HepG2 (cell line): ENCODE measurements around the gene PEX14. TPM values are rescaled to one million over a fixed set of nuclear protein-coding genes. Genes with fewer than 3 reads are reported as not detected.

Source experiments
- ATAC-seq: fragments of 200-7000 bp; cut with Tn5 transposase; 3 replicates; pipeline ENCODE4 v1.9.1; 2020; ENCODE audit warnings: mild to moderate bottlenecking, moderate library complexity
- BruUV-seq: library from RNA; stranded (reverse); fragments of 400-500 nt; replicated peaks from 2 replicates; lab custom pipeline; 2021; lab: Mats Ljungman, UMichigan
- CTCF ChIA-PET: fragments of 300-600 bp; formaldehyde crosslinking; extraction: SDS; loops from one replicate; lab custom pipeline; 2021; ENCODE audit warnings: low total read pairs, inconsistent platforms, low intra/inter-chr PET ratio; lab: Yijun Ruan, JAX
- POLR2A ChIA-PET: fragments of 350-600 bp; sonication (Branson Sonifier 250); formaldehyde crosslinking; loops from one replicate; lab custom pipeline; 2020; ENCODE audit warnings: antibody characterized with exemption, inconsistent platforms; lab: Yijun Ruan, JAX
- DNase-seq: peaks from one replicate; pipeline ENCODE4 v3.0.0-alpha.2; 2015; ENCODE audit warnings: low spot score
- FAIRE-seq: peaks from 3 replicates; lab custom pipeline; 2011; peaks lifted over from hg19 to GRCh38; lab: Jason Lieb, UNC
- H2AFZ ChIP-seq: one replicate; pipeline ENCODE4 v1.6.1; 2011; ENCODE audit warnings: low read length, inconsistent platforms
- H3K27ac ChIP-seq: fragments of 300-600 bp; 3 replicates; pipeline ENCODE4 v1.8.0; 2011; ENCODE audit warnings: mixed run types, mild to moderate bottlenecking, mixed read lengths, low read length, inconsistent platforms; ENCODE audit not compliant: insufficient read depth; ENCODE audit errors: extremely low read length
- H3K27me3 ChIP-seq, 2 experiments: fragments of 200-600 bp in 1 of 2; 2 replicates in 1 of 2; 3 replicates in 1 of 2; pipeline versions ENCODE4 v1.6.0 to v1.8.0; 2011; ENCODE audit warnings: low read length in 2 of 2, mild to moderate bottlenecking in 2 of 2, moderate library complexity in 2 of 2, inconsistent platforms in 1 of 2; ENCODE audit not compliant: insufficient read depth in 2 of 2, control insufficient read depth in 1 of 2
- H3K36me3 ChIP-seq, 2 experiments: fragments of 200-600 bp in 1 of 2; replicated peaks in 1 of 2; 2 replicates in 1 of 2; 3 replicates in 1 of 2; pipeline versions ENCODE4 v1.5.1 to v1.8.0; 2011; ENCODE audit warnings: low read length in 2 of 2, inconsistent platforms in 1 of 2; ENCODE audit not compliant: insufficient read depth in 2 of 2, control insufficient read depth in 1 of 2
- H3K4me1 ChIP-seq: 2 replicates; pipeline ENCODE4 v1.5.1; 2012; ENCODE audit warnings: low read length, inconsistent platforms; ENCODE audit not compliant: insufficient read depth
- H3K4me2 ChIP-seq: 2 replicates; pipeline ENCODE4 v1.6.0; 2011; ENCODE audit warnings: low read depth, low read length, inconsistent platforms
- H3K4me3 ChIP-seq, 3 experiments: fragments of 200-600 bp in 1 of 3; sonication (generic), shearing (Covaris generic) in 1 of 3; replicated peaks in 1 of 3; 2 replicates each; pipeline ENCODE4 v1.5.1; 2011 to 2016; ENCODE audit warnings: low read length in 3 of 3, inconsistent platforms in 2 of 3, low read depth in 2 of 3, mild to moderate bottlenecking in 2 of 3, control low read depth in 1 of 3, mixed read lengths in 1 of 3; ENCODE audit not compliant: insufficient read depth in 1 of 3
- H3K79me2 ChIP-seq: one replicate; pipeline ENCODE4 v1.6.1; 2011; ENCODE audit warnings: low read length, inconsistent platforms; ENCODE audit not compliant: insufficient read depth
- H3K9ac ChIP-seq: 2 replicates; pipeline ENCODE4 v1.6.0; 2011; ENCODE audit warnings: mild to moderate bottlenecking, low read depth, low read length, inconsistent platforms; ENCODE audit not compliant: insufficient read depth
- H3K9me3 ChIP-seq: 2 replicates; pipeline ENCODE4 v1.5.1; 2012; ENCODE audit warnings: mild to moderate bottlenecking, low read length
- H4K20me1 ChIP-seq: 2 replicates; pipeline ENCODE4 v1.6.0; 2011; ENCODE audit warnings: inconsistent platforms, mild to moderate bottlenecking, low read length, moderate library complexity; ENCODE audit not compliant: insufficient read depth
- ASH2L ChIP-seq: fragments of 300-600, 200-600 bp; sonication (generic); IDR thresholded peaks from 2 replicates; pipeline ENCODE4 v1.7.0; 2017; ENCODE audit warnings: low read depth, mild to moderate bottlenecking, moderate library complexity, mixed read lengths, low read length; ENCODE audit not compliant: insufficient read length
- CAMTA2 ChIP-seq: sonication (generic); formaldehyde crosslinking; IDR thresholded peaks from 2 replicates; pipeline ENCODE4 v1.4.0; 2020; ENCODE audit warnings: mild to moderate bottlenecking, missing genetic modification reagents, borderline replicate concordance
- CEBPB ChIP-seq: IDR thresholded peaks from 2 replicates; pipeline ENCODE4 v1.6.1; 2011; ENCODE audit warnings: low read depth, low read length, improper control_type of control experiment, borderline replicate concordance
- FOSL1 ChIP-seq: sonication (generic); formaldehyde crosslinking; IDR thresholded peaks from 2 replicates; pipeline ENCODE4 v1.9.0; 2021; ENCODE audit warnings: missing genetic modification reagents, borderline replicate concordance
- MED13 ChIP-seq: sonication (generic); formaldehyde crosslinking; IDR thresholded peaks from 2 replicates; pipeline ENCODE4 v1.5.0; 2020; ENCODE audit warnings: missing genetic modification reagents
- PHF20 ChIP-seq: sonication (generic); formaldehyde crosslinking; IDR thresholded peaks from 2 replicates; pipeline ENCODE4 v1.5.0; 2020; ENCODE audit warnings: mild to moderate bottlenecking, missing genetic modification reagents
- RFX3 ChIP-seq: IDR thresholded peaks from 2 replicates; pipeline ENCODE4 v1.6.1; 2016; ENCODE audit warnings: missing biosample characterization, missing genetic modification reagents
- TOE1 ChIP-seq: sonication (generic); formaldehyde crosslinking; IDR thresholded peaks from 2 replicates; pipeline ENCODE4 v1.4.0; 2020; ENCODE audit warnings: mild to moderate bottlenecking, missing genetic modification reagents
- ZFP1 ChIP-seq: IDR thresholded peaks from 2 replicates; pipeline ENCODE4 v1.6.1; 2016
- ZNF260 ChIP-seq: sonication (generic); formaldehyde crosslinking; IDR thresholded peaks from 2 replicates; pipeline ENCODE4 v1.4.0; 2020; ENCODE audit warnings: missing genetic modification reagents, low read depth, mild to moderate bottlenecking, borderline replicate concordance
- ZNF333 ChIP-seq: sonication (generic); formaldehyde crosslinking; IDR thresholded peaks from 2 replicates; pipeline ENCODE4 v1.4.0; 2020; ENCODE audit warnings: mild to moderate bottlenecking, missing genetic modification reagents, borderline replicate concordance
- ZNF343 ChIP-seq: sonication (generic); formaldehyde crosslinking; IDR thresholded peaks from 2 replicates; pipeline ENCODE4 v1.4.0; 2020; ENCODE audit warnings: mild to moderate bottlenecking, missing genetic modification reagents
- ZNF354B ChIP-seq: sonication (generic); formaldehyde crosslinking; IDR thresholded peaks from 2 replicates; pipeline ENCODE4 v1.8.0; 2022; ENCODE audit warnings: mild to moderate bottlenecking, missing genetic modification reagents
- ZNF644 ChIP-seq: IDR thresholded peaks from 2 replicates; pipeline ENCODE4 v1.6.1; 2016; ENCODE audit warnings: low read depth
- ZNF768 ChIP-seq: sonication (generic); formaldehyde crosslinking; IDR thresholded peaks from 2 replicates; pipeline ENCODE4 v1.4.0; 2020; ENCODE audit warnings: missing genetic modification reagents
- ZNF773 ChIP-seq: sonication (generic); formaldehyde crosslinking; IDR thresholded peaks from 2 replicates; pipeline ENCODE4 v1.4.0; 2020; ENCODE audit warnings: missing genetic modification reagents, borderline replicate concordance
- ZNF788 ChIP-seq: sonication (generic); formaldehyde crosslinking; IDR thresholded peaks from 2 replicates; pipeline ENCODE4 v1.5.0; 2020; ENCODE audit warnings: mild to moderate bottlenecking, missing genetic modification reagents, borderline replicate concordance
- WGBS: methylation state at CpG from one replicate; pipeline ENCODE4 v1.1.6; 2017; ENCODE audit warnings: low lambda C conversion rate; 5-methylcytosine and 5-hydroxymethylcytosine counted together
- in situ Hi-C: cut with HindIII; loops from 2 replicates; pipeline ENCODE4 v1.10.0; 2017; ENCODE audit warnings: low pct_unique_long_range_greater_than_20kb; ENCODE audit not compliant: extremely low pct_ligation_motif_present
- intact Hi-C: fragments of 100-400 bp; cut with micrococcal nuclease; formaldehyde crosslinking; loops from one replicate; pipeline ENCODE4 v1.10.0; 2022; ENCODE audit not compliant: unreplicated experiment
- polyA plus RNA-seq, 8 experiments: library from polyadenylated mRNA; depleted of rRNA in 3 of 8; stranded (reverse) in 7 of 8; unstranded in 1 of 8; fragments of >200 nt; fragmentation: Illumina TruSeq in 4 of 8; extraction: Trizol in 4 of 8; gene quantifications; 2 replicates each; pipeline versions ENCODE4 v1.2.1 to v1.2.3, GENCODE V29; 2011 to 2016; ENCODE audit warnings: low read depth in 4 of 8, missing spikeins in 1 of 8, mixed read lengths in 1 of 8; ENCODE audit not compliant: insufficient read depth in 1 of 8
- total RNA-seq, 5 experiments: library from RNA; depleted of rRNA; stranded (reverse); fragments of >200 nt; fragmentation: Illumina TruSeq; extraction: Trizol; gene quantifications; 2 replicates each; pipeline ENCODE4 v1.2.3, GENCODE V29; 2016; ENCODE audit warnings: low read depth in 1 of 5
- TF ChIP-seq, protein P1 (sequence below): sonication (generic); formaldehyde crosslinking; IDR thresholded peaks from 2 replicates; pipeline ENCODE4 v1.4.0; 2020; ENCODE audit warnings: mild to moderate bottlenecking, missing genetic modification reagents
- TF ChIP-seq, protein P2 (sequence below): sonication (generic); formaldehyde crosslinking; IDR thresholded peaks from 2 replicates; pipeline ENCODE4 v1.4.0; 2020; ENCODE audit warnings: missing genetic modification reagents

PEX14 gene
- total and polyA plus RNA-seq, 2 of the 13 experiments (the other 11 are each of a cell fraction or from before 2014, with no cell fraction given): 6.5 to 9.9 TPM

DNA sequence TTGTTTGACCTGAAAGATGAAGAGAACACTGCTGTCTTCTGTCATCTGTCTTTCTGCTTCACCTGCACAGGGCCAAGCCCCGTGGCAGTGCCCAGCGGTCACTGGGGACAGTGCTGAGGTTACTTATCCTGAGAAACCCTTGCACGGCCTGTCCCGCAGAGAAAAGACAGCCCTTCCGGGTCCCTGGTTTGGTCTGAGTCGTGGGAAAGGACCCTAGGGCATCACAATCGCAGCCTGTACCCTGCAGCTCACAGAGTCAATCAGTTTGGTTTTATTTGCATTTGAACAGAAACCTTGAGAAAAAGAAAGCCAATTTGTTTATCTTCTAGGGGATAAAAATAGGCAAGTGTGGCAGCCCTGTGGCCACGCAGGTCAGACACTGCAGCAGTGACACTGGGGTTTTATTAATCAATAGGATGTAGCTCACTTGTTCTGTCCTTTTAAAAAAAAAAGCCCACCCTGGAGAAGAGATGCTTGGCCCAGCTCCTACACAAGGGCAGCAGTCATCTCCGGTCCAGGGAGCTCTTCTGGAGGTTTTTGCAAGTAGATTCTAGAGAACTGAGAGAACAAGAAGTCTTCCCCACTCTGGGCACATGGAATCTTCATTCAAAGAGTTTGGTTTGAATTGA is 120.0 kb downstream of the PEX14 start:
- FAIRE-seq: no peak
- in situ Hi-C loops (no loop called here), intact Hi-C loops (loop anchor here (5.0 to 10.0 kb wide), 2 partner anchors 80 to 747 kb away; no protein-coding TSS in a partner anchor)
- Histone ChIP-seq H3K27ac (no peak overlapping the region), H3K9ac (no peak overlapping the region), H2AFZ (no peak overlapping the region), H4K20me1 (no peaks in the 10 kb centered on the region; the same call in 1 of the 2 replicates), H3K36me3 (no peaks in the 10 kb centered on the region; a peak in 1 of 5 replicates), H3K4me1 (peaks cover 52% of the 10 kb centered on the region), H3K9me3 (no peaks in the 10 kb centered on the region), H3K4me3 (no peak overlapping the region), H3K4me2 (no peak overlapping the region), H3K27me3 (no peaks in the 10 kb centered on the region), H3K79me2 (no peaks in the 10 kb centered on the region)
- CTCF ChIA-PET: no interaction called here
- DNase-seq: no peak
- 82% methylated on average over 9 of the region's 9 CpGs for WGBS
- POLR2A ChIA-PET: no interaction called here
- TF ChIP-seq ZNF354B (CRISPR knock-in tag) (no peak), CAMTA2 (no peak), ZNF260 (CRISPR knock-in tag) (no peak), ZNF644 (CRISPR knock-in tag) (no peak)
- no peak for ATAC-seq
- BruUV-seq: no TSS peak

DNA sequence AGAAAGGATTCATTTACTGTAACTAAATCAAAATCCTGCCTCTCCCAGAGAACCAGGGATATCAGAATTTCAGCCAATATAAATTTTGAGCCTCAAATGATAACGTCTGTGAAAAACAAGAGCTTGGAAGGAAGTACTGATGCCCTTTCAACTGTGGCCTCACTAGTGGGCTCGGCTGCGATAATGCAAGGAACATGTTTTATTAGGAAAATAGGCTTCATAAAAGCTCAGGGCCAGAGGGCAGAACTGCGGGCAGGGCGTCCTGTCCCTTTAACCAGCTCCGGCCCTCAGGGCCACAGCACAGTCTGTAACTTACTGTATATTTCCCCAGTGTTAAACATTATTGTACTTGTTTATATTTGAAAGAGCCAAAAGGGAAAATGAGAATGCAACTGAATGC is 122.0 kb downstream of the PEX14 start:
- no peaks in the 10 kb centered on the region for H3K27me3 ChIP-seq
- TF ChIP-seq FOSL1 (CRISPR knock-in tag) (no peak), ASH2L (no peak), MED13 (CRISPR knock-in tag) (no peak), ZNF768 (no peak), ZNF773 (CRISPR knock-in tag) (no peak), ZFP1 (CRISPR knock-in tag) (no peak), ZNF788 (CRISPR knock-in tag) (no peak), PHF20 (no peak), TOE1 (CRISPR knock-in tag) (no peak), ZNF343 (no peak), ZNF333 (CRISPR knock-in tag) (no peak), CEBPB (no peak), RFX3 (CRISPR knock-in tag) (no peak)
- TF ChIP-seq, protein P1, sequence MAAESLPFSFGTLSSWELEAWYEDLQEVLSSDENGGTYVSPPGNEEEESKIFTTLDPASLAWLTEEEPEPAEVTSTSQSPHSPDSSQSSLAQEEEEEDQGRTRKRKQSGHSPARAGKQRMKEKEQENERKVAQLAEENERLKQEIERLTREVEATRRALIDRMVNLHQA (CRISPR knock-in tag): no peak
- TF ChIP-seq, protein P2, sequence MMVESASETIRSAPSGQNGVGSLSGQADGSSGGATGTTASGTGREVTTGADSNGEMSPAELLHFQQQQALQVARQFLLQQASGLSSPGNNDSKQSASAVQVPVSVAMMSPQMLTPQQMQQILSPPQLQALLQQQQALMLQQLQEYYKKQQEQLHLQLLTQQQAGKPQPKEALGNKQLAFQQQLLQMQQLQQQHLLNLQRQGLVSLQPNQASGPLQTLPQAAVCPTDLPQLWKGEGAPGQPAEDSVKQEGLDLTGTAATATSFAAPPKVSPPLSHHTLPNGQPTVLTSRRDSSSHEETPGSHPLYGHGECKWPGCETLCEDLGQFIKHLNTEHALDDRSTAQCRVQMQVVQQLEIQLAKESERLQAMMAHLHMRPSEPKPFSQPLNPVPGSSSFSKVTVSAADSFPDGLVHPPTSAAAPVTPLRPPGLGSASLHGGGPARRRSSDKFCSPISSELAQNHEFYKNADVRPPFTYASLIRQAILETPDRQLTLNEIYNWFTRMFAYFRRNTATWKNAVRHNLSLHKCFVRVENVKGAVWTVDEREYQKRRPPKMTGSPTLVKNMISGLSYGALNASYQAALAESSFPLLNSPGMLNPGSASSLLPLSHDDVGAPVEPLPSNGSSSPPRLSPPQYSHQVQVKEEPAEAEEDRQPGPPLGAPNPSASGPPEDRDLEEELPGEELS: no peak
- H3K79me2 ChIP-seq: no peaks in the 10 kb centered on the region
- no peak for FAIRE-seq
- no TSS peak for BruUV-seq
- no peak overlapping the region for H3K4me3 ChIP-seq
- ChIA-PET POLR2A (no interaction called here), CTCF (no interaction called here)
- 94% methylated on average over 6 of the region's 6 CpGs for WGBS
- H3K27ac ChIP-seq: no peak overlapping the region
- in situ Hi-C loops (no loop called here), intact Hi-C loops (loop anchor here (5.0 to 10.0 kb wide), 2 partner anchors 82 to 749 kb away; no protein-coding TSS in a partner anchor)
- H3K9ac ChIP-seq: no peak overlapping the region
- H3K4me1 ChIP-seq: peaks cover 47% of the 10 kb centered on the region
- no peaks in the 10 kb centered on the region; the same call in 1 of the 2 replicates for H4K20me1 ChIP-seq
- no peak for ATAC-seq
- H3K9me3 ChIP-seq: no peaks in the 10 kb centered on the region
- no peak overlapping the region for H2AFZ ChIP-seq
- DNase-seq: no peak
- peaks cover 0 to 6% of the 10 kb centered on the region in 2 experiments; a peak in 2 of 5 replicates for H3K36me3 ChIP-seq
- H3K4me2 ChIP-seq: no peak overlapping the region
